GM12865 (cell line): ENCODE data around the gene DNAH12.

Source experiments
- DNase-seq: peaks from one replicate; pipeline ENCODE4 v3.0.0; 2010; ENCODE audit warnings: low read depth
- H3K4me3 ChIP-seq: 2 replicates; pipeline ENCODE4 v1.5.1; 2011; ENCODE audit warnings: mild to moderate bottlenecking, low read depth, low read length, control low read depth
- TF ChIP-seq, protein P1 (sequence below): IDR thresholded peaks from 2 replicates; pipeline ENCODE4 v1.5.1; 2011; ENCODE audit warnings: low read length, control low read depth, low read depth, inconsistent platforms; ENCODE audit not compliant: insufficient read depth; ENCODE audit errors: missing control alignments

Gene DNAH12

DNA sequence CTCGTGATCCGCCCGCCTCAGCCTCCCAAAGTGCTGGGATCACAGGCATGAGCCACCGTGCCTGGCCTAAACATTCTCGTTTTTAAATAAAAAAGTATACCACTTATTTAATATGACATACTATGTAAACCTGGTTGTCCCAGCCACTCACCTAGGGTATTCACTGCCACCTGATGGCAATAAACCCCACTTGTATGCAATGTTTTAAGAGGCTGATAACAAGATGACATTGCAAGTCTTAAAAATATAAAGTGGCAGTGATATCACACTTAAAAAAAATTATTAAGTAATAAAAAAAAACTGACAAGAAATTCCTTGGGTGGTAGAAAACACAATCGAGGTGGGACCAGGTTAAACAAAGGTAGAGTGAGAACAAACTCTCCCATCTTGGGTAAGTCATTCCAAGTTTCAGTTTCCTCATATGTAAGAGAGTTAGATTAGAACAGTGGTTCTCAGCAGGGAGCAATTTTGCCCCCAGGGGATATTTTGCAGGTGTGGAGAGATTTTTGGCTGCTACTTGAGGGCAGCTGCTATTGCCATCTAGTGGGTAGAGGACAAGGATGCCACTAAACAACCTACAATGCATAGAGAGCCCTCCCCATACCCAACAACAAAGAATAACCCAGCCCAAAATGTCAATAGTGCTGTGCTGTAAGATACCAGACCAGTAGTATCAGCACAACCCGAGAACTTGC, 38.5 kb upstream of the DNAH12 start:
- no peak overlapping the region for H3K4me3 ChIP-seq
- peak; percentile 37 for DNase-seq

GRCh38 chr3:57577801-57578200, 33.7 kb upstream of the DNAH12 start:
- TF ChIP-seq, protein P1, sequence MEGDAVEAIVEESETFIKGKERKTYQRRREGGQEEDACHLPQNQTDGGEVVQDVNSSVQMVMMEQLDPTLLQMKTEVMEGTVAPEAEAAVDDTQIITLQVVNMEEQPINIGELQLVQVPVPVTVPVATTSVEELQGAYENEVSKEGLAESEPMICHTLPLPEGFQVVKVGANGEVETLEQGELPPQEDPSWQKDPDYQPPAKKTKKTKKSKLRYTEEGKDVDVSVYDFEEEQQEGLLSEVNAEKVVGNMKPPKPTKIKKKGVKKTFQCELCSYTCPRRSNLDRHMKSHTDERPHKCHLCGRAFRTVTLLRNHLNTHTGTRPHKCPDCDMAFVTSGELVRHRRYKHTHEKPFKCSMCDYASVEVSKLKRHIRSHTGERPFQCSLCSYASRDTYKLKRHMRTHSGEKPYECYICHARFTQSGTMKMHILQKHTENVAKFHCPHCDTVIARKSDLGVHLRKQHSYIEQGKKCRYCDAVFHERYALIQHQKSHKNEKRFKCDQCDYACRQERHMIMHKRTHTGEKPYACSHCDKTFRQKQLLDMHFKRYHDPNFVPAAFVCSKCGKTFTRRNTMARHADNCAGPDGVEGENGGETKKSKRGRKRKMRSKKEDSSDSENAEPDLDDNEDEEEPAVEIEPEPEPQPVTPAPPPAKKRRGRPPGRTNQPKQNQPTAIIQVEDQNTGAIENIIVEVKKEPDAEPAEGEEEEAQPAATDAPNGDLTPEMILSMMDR: no peak
- no peak for DNase-seq
- H3K4me3 ChIP-seq: no peak overlapping the region

More for the DNA sequence above, 38.5 kb upstream of the DNAH12 start:
- TF ChIP-seq, protein P1: no peak

GRCh38 chr3:57575966-57576626, 32.0 kb upstream of the DNAH12 start:
- no peak overlapping the region for H3K4me3 ChIP-seq
- TF ChIP-seq, protein P1: no peak
- DNase-seq: no peak

DNA sequence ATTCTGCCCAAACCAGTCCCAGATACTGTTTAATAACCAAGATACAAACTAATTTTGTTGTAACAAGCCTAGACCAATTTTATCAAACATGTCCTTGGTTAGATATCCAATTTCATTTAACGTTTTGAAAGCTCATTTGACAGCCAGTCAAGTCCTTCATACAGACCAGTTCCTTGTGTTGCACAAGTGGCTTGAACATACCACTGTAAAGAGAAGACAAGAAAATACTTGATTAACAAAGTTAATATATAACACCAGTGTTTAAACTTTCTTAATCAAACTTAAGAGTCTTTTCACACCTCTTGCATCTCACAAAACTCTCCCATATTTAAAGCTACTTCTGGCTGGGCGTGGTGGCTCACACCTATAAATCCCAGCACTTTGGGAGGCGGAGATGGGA, 28.0 kb upstream of the DNAH12 start:
- TF ChIP-seq, protein P1: no peak
- no peak overlapping the region for H3K4me3 ChIP-seq
- no peak for DNase-seq

DNA sequence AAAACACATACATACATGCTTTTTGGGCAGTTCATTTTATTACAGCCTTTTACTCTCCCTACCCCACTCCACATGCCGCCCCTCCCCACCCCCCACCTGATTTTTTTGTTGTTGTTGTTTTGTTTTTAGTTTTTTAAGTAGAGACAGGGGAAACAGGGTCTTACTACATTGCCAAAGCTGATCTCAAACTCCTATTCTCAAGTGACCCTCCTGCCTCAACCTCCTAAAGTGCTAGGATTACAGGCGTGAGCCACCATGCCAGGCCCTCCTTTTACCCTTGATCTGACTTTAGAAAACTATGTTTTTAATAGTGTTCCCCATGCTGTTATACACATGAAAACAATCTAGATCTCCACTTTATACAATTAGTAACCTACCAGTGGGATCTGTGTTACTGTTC, 26.7 kb upstream of the DNAH12 start:
- DNase-seq: no peak
- no peak overlapping the region for H3K4me3 ChIP-seq
- TF ChIP-seq, protein P1: no peak

DNA sequence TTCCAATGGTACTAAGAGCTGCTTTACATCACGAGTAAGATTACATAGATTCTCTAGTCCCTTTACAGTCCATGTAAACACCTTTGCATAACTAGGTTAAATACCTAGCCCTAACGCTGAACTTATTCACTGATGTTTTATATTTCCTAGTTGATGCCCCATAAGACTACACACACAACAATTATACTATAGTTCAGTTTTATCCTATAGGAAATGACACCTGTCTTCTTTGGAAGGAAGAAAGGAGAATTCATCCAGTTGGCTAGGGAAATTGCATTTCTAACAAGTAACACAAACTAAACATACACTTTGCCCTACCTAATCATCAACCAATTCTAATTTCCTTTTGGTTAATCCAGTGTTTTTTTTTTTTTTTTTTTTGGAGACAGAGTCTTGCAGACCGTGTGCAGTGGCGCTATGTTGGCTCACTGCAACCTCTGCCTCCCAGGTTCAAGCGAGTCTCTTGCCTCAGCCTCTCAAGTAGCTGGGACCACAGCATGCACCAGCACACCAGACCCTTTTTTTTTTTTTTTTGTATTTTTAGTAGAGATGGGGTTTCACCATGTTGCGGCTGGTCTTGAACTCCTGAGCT, 25.8 kb upstream of the DNAH12 start:
- no peak overlapping the region for H3K4me3 ChIP-seq
- no peak for DNase-seq
- TF ChIP-seq, protein P1: no peak
